Measurements from ENCODE around the gene CFAP74.

The CFAP74 gene, protein sequence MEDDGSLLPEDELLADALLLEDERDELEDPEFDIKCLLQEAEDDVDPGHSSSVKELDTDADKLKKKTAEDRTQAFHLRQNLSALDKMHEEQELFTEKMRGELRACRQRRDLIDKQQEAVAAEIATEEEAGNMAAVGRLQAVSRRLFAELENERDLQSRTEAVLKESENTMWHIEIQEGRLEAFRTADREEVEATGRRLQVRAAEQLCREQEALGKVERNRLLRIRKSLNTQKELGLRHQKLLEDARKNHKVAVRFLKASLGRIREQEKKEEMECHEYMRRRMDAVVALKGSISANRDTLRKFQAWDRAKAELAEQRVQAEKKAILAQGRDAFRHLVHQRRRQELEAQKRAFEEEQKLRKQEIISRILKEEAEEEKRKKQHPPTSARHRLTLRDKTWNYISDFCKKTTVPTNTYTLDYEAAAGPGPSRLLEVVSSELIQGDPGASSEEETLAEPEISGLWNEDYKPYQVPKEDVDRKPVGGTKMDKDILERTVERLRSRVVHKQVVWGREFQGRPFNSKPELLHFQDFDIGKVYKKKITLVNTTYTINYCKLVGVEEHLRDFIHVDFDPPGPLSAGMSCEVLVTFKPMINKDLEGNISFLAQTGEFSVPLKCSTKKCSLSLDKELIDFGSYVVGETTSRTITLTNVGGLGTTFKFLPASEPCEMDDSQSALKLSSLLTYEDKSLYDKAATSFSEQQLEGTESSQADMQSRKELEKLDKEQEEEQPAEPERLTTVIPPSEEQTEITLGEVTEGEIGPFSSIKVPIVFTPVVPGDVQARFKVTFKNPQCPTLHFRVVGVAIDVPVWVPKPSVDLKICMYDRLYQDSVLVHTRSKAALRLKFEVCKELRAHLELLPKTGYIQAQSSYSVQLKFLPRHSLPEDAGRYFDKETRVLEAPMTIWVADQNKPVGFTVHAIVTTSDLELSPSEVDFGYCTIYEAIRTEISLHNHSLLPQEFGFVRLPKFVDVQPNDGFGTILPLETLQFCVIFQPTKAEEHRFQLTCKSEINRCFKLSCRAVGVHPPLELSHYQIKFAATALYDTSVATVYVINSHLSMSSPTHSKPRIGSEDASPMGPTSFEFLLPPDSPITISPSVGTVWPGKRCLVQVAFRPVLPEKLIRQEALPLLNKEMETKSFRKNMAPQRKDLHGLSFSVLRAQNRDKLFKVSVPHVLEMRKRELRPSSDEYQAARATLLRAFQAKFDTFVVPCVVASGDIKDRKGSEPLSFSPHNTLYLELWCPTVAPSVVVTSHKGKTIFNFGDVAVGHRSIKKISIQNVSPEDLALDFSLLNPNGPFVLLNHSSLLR (N-terminal part only)

DNA sequence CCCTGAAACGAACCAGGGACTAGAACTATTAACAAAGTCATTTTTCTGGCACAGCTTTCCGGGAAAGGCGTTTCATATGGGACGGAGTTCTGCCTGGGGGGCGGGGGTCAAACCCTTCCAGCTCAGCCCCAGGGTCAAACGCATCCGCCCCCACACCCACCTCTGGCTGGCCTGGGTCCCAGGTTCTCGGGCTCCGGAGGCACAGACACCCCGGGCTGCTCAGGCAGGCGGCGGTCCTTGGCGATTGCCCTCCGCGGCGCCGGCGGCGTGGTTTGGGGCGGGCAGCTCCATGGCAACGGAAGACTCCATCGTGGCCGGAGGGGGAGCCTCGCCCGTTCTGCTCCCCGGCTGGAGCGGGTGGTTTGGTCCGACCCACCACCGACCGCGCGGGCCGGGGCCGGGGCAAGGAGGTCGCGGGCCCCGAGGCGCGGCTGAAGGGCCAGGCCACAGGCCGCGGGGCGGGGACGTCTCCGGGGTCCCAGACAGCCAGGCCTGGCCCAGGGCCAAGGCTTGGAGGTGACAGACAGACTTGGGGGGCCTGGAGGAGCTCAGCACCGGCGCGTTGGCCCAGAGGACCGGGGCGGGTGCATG is at the start of gene CFAP74:
CFAP74 (minus strand) TSS at position 246 of the 591 bp plus-strand sequence. CDS start 12,830 bp downstream, outside the sequence.
- DNase-seq (ENCODE audit: low read depth in 2 of 2), result peak in 1 of 2 donors; percentile 4

DNA sequence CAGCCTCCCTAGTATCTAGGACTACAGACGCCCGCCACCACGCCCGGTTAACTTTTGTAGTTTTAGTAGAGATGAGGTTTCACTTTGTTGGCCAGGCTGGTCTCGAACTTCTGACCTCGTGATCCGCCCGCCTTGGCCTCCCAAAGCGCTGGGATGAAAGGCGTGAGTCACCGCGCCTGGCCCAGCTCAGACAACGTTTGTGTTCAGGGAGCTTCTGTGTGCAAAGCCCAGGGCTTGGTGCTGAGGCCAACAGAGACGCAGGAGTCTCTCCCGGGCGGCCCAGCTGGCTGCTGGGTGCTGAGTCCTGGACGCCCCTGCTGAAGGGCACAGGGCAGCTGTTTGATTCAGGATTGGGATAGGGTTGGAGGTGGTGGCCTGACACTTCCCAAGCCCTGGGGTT is 49.6 kb upstream of the CFAP74 start:
- DNase-seq (ENCODE audit: low read depth in 2 of 2), result no peak

DNA sequence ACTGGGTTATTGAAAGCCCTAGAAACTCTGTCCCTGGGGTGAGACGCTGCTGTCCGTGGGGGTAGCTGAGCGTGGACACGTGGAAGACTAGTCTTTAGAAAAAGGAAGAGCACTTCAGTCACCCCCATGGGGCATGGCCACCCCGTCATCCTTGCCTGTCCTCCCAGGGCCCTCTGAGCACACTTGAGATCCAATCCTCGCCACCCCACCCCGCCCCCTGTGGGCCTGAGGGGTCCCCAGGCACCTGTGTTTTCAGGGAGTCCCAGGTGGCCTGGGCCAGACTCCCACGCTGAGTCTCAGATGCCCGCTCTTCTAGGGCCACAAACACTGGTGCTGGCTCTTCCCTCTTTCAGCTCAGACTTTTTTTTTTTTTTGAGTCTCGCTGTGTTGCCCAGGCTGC is 49.2 kb upstream of the CFAP74 start:
- DNase-seq (ENCODE audit: low read depth in 2 of 2), result no peak

DNA sequence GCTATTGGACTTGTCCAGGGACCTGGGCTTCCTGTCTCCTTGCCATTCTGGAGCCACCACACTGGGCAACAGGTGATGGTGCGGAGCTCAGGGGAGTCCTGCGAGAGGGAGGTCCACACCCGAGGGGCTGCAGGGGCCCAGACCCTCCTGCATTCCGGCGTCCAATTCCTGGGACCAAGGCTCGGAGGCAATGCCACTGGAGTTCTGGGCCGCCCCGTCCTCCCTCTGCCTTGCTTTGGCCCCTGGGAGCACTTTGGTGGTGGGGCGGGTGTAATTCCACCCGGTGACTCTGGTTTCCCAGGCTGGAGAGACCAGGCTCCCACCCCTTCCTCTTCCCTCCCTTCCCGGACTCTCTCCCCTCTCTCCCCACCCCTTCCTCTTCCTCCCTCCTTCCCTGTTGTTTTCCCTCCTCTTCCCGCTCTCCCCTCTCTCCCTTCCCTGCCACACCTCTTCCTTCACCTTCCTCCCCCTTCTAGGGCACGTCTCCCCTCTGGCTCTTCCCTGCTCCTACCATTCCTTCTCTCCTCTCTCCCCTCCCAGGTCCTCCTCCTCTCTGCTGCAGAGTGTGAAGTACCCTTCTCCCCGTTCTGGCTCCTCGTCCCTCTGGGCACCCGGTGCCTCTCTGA is 48.6 kb upstream of the CFAP74 start:
- no peak for DNase-seq (ENCODE audit: low read depth in 2 of 2)

DNA sequence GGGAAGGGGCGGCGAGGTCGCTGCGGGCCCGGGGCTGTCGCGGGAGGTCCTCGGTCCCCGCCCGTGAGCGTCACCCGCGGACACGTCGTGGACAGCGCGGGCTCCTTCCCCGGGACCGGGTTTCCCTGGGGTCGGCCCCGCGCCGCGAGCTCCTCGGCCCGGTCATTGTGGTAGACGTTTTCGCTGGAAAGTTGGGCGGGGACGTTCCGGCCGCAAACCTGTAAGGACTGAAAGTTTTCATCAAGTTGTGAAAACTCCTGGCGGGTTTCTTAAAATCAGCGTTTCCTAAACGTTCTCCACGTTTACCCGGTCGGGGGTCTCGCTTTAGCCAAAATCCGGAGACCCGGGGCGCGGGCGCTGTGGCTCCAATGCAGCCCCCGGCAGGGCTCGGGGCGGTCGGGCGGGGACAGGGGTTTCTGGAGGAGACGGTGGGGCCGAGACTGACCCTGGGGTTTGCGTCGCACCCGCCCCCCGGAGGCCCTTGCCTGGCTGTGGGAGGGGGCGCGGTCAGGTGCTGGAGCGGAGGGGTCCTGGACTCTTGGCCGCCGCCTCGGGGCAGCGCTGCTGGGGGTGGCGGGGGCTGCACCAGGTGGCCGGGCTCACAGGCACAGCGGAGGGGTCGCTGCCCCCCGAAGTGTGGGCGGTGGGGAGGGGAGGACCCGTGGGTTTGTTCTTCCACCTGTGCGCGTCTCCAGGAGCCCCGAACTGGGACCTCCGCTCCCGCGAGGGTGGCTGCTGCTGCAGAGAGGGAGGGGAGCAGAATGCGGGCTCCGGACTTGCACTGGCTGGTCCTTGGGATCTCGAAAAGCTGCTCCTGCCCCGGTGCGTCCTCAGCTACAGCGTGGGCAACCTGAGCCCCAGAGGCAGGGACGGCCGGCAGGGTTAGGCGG is 47.5 kb upstream of the CFAP74 start:
- DNase-seq (ENCODE audit: low read depth in 2 of 2), result no peak

DNA sequence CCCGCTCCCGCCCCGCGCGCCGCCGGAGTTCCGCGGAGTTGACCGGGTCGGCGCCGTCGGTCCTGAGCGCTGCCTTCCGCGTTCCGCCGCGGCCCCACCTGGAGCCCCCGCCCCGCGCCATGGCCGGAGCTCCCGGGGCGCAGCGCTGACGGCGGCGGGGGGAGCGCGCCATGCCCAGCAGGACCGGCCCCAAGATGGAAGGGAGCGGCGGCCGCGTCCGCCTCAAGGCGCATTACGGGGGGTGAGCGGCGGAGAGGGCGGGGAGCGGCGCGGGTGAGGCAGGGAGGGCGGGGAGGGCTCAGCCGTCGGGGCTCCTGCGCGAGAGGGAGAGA is 46.8 kb upstream of the CFAP74 start:
- no peak for DNase-seq (ENCODE audit: low read depth in 2 of 2)

DNA sequence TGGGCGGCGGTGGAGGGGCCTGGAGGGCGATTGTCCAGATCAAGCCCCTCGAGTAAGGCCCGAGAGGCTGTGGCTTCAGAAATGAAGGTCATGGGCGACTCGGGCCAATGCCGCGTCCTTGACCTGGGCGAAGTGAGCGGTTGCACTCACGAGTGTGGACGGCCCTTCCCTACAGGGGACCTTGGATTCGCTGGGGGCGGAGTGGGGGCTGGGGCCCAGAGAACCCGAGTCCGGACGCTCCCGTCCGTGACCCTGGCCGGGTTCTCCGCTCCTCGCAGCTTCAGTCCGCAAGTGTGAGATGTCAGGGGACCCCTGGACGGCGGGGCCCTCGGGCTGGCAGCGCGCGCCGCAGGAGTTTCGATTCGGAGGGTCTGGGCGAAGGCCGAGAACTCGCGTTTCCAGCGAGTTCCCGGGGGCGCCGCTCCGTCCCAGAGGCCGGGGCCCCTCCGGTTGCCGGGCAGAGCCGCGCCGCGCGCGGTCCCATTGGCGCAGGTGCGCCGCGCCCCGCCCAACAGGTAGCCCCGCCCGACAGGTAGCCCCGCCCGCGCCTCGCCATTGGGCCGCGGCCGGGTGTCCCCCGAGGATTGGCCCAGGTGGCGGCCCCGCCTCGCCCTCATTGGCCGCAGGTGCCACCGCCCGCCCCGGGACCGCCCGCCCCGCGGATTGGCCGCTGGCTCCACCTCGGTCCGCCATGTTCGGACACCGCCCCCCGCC is 46.3 kb upstream of the CFAP74 start, which contains the start of gene PRKCZ:
PRKCZ (plus strand) TSS at position 694 of the 714 bp plus-strand sequence. CDS start 220 bp downstream, outside the sequence.
- peak; percentile 92 for DNase-seq (ENCODE audit: low read depth in 2 of 2)

DNA sequence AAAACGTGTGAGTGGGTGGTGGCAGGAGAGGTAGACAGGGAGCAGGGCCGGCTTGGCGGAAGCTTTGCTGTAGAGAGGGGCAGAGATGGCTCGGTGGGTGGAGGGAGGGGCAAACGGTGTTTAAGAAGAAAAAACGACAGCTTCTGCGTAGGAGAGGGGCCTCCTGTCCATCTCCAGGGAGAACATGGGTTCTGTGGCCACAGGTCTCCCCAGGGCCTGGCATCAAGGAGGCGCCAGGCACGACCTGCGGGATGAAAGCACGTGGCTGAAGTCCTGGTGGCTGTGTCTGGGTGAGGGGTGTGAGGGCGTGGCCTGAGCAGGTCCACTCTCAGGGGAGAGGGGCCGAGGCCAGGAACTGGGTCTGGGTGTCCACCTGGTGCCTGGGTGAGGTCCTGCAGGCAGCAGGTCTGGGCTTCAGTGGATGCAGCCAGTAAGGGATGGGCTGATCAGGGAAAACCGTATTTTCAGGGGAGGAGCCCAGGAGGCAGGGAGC is 45.7 kb upstream of the CFAP74 start:
- DNase-seq (ENCODE audit: low read depth in 2 of 2), result no peak

DNA sequence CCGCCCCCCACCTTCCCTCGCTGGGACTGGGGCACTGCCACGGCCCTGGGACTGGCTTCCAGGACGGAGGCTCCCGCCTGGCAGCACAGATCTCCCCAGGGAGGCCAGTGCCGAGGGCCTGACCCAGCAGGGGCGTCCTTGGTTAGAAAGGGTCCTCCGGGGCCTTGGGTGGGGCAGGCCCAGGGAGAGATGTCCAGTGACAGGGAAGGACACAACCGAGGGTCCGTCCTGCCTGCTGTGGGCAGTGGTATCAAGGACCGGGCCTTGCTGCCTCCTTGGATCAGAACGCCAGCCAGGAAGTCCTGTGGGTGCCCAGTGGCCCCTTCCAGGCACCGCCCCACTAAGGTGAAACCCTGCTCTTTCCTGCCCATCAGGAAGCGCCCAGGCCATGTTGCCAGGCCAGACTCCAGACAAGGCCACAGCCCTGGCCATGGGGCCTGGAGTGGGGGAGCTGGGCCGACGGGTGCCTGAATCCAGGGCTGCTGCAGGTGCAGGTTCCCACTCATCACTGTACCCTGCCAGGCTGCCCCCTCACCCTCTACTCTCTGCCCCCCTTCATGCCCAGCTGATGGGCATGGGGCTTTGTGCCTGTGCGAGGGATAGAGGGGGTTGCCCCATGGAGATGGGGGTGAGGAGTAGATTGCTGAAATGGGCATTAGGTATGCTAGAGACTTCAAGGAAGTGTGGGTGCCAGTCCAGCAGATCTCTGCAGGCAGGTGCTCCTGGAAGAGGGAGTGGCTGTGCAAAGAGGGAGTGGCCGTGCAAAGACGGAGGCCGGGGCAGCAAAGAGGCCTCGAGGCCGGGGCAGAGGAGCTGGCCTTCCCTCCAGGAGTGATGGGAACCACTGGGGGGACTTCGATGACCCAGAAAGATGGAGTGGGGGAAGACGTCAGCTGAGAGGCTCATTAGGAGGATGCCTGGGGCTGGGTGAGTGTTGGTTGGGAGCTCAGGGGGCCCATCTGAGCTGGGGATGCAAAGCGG is 44.5 kb upstream of the CFAP74 start:
- no peak for DNase-seq (ENCODE audit: low read depth in 2 of 2)

DNA sequence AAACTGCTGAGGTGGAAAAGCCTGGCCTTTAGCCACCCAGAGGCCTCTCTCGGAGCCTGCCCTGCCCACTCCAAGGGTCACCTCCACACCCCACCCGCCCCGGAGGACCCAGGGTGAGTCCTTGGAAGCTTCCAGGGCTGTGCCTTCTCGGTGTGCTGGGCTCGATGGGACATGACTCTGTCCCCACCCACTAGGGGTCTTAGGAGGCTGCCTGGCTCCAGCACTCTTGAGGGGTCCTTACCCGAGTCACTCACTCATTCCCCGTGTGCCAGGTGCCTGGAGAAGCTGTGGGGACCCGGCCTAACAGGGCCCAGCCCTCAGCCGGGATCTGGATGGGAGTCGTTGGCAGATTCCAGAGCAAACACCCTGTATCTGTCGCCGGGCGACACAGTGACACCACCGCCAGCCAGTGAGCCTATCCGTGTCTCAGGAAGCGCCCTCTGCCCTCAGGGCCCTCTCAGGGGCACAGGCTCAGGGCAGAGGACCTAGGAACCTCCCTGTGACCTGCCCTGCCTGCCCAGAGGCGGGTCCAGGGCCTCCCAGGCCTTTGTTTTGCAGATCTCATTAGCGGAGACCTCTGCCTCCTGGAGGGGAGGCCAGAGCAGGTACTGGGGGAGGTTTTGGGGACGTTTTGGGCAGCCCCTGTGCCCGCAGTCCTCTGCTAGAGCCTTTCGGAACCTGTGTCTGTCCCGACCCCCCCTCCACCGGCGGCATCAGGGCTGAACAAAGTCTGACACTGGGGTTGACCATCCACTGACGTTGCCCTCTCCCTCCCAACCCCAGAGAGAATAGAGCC is 43.6 kb upstream of the CFAP74 start:
- DNase-seq (ENCODE audit: low read depth in 2 of 2), result no peak

DNA sequence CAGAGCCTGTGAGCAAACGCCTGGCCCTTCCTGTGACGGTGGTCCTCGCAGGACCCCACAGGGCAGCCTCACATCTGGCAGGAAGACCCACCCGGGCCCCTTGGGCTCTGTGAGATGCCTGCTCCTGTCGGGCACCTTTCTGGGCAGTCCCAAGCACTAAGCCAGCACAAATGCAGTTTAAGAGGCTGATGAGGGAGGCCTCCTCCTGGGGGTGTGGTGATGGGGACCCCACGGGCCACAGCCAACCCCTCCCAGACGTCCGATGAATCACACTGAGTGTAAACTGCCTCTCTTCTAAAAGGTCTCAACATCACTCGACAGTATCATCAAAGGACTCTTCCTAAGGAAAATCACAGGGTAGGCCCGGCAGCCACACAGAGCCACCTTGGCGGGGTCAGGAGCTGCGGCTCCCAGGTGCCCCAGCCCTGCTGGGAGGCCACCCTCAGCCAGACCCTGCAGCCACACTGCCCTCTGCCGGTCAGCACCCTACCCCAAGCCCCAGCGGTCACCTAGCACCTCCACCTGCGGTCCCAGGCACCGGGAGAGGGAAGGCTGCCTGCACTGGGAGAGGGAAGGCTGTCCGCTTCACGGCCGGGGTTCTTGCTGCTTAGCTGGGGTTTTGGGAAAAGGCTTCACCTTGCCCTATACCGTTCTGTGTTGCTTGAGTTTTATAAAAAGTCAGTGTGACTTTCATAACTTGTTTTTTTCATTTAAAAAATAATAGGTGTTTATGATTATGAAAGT is 42.8 kb upstream of the CFAP74 start:
- DNase-seq (ENCODE audit: low read depth in 2 of 2), result peak in 1 of 2 donors; percentile 32

DNA sequence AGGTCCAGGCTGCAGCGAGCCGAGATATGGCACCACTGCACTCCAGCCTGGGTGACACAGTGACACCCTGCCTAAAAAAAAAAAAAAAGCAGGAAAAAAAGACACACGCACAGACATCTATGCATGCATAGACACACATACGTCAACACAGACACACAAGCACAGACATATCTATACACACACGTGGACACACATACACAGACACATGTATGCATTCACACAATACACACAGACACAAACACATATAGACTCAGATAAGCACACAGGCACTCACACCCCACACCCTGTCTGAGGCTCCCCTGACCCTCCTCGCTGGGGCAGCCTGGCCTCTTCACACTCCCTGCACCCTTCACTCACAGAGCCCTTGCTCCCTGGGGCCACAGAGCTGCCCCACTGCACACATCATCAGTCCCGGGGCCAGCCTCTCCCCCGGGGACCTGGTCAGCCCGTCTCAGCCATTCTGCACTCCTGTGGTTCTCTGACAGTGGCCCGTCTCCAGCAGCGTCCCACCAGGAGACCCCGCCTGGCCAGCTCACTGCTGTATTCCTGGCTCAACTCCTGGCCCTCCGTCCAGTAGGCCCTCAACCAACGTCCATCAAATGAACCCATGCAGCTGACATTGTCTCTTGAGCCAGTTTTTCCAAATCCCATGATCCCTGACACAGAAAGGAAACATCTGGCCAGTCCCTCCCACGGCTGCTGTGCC is 42.0 kb upstream of the CFAP74 start:
- no peak for DNase-seq (ENCODE audit: low read depth in 2 of 2)

DNA sequence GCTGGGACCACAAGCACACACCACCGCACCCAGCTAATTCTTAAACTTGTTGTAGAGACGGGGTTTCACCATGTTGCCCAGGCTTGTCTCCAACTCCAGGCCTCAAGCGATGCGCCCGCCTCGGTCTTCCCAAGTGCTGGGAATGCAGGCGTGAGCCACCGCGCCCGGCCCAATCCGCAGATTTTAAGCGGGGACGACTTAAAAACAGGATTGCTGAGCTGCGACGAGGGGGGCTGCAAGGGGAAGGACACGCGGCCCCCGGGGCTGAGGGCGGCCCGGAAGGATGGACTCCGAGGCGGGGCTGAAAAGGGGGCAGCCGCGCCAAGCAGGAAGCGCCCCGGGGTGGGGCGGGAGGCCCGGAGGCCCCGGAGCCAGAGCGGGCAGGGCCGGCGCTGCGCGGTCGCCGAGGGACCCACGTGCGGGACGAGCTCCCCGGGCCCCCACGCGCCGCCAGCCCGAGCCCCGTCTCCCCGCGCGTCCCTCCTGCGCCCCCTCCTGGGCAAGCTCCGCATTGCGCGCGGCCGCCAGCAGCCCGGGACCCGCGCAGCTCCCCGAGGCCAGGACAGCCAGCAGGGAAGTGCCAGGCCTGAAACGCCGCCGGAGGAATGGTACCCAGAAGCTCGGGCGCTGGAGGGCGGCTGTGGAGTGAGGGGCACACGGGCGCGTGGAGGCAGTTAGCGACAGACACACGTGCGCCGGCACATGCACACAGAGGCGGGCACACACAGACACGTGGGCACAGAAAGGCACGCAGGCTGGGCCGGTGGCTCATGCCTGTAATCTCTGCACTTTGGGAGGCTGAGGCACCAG is 41.1 kb upstream of the CFAP74 start:
- DNase-seq (ENCODE audit: low read depth in 2 of 2), result peak; percentile 61 to 63

DNA sequence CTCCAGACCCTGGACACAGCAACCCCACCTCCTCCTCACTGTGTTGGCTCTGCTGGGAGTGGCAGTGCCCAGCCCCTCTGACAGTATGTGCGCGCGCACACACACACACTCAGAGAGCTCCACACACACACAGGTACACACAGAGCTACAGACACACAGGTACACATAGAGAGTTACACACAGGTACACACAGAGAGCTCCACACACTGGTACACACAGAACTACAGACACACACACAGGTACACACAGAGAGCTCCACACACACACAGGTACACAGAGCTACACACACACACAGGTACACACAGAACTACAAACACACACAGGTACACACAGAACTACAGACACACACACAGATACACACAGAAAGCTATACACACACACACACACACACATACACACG is 40.3 kb upstream of the CFAP74 start:
- DNase-seq (ENCODE audit: low read depth in 2 of 2), result no peak
